AG04450 (cell line): ENCODE measurements around the gene GPR158. TPM values are rescaled to one million over a fixed set of nuclear protein-coding genes. Genes with fewer than 3 reads are reported as not detected.
"Not testable (repeated sequence)": the region's sequence is repeated elsewhere in the genome, so short reads cannot be mapped to it uniquely, and the experiment has no call there.

ENCODE experiments used
- CTCF ChIA-PET: fragments of 300-600, 350-600 bp; formaldehyde crosslinking; extraction: SDS; loops from one replicate; lab custom pipeline; 2022; ENCODE audit warnings: antibody characterized with exemption, inconsistent platforms; lab: Charles Lee
- POLR2A ChIA-PET: fragments of 350-600 bp; formaldehyde crosslinking; extraction: SDS; loops from one replicate; lab custom pipeline; 2021; ENCODE audit warnings: antibody characterized with exemption, inconsistent platforms; lab: Yijun Ruan, JAX
- DNase-seq: peaks from one replicate; pipeline ENCODE4 v3.0.0-alpha.2; 2011; ENCODE audit warnings: low read depth, low spot score
- H3K27ac ChIP-seq: one replicate; pipeline ENCODE4 v1.5.1; 2012; ENCODE audit warnings: low read depth, low read length, control low read depth
- H3K27me3 ChIP-seq: one replicate; pipeline ENCODE4 v1.6.0; 2012; ENCODE audit warnings: low read length; ENCODE audit not compliant: control insufficient read depth, insufficient read depth
- H3K4me3 ChIP-seq: 2 replicates; pipeline ENCODE4 v1.5.1; 2011; ENCODE audit warnings: mild to moderate bottlenecking, low read depth, low read length, control low read depth
- H3K9me3 ChIP-seq: 2 replicates; pipeline ENCODE4 v1.5.1; 2012; ENCODE audit warnings: low read length; ENCODE audit not compliant: control insufficient read depth, insufficient read depth
- polyA plus RNA-seq: library from polyadenylated mRNA; depleted of rRNA; stranded (reverse); fragments of >200 nt; gene quantifications from 2 replicates; pipeline ENCODE4 v1.2.3, GENCODE V29; 2011
- TF ChIP-seq, protein P1 (sequence below): IDR thresholded peaks from 2 replicates; pipeline ENCODE4 v1.5.1; 2011; ENCODE audit warnings: low read depth, low read length, control low read depth, inconsistent platforms

The GPR158 gene
- polyA plus RNA-seq, 1 experiment, result not detected

- Histone ChIP-seq H3K9me3 (no peaks in the 10 kb centered on the region), H3K27ac (no peak overlapping the region), H3K4me3 (no peak overlapping the region), H3K27me3 (no peaks in the 10 kb centered on the region)
- ChIA-PET POLR2A (no interaction called here), CTCF (no interaction called here)
- TF ChIP-seq, protein P1, sequence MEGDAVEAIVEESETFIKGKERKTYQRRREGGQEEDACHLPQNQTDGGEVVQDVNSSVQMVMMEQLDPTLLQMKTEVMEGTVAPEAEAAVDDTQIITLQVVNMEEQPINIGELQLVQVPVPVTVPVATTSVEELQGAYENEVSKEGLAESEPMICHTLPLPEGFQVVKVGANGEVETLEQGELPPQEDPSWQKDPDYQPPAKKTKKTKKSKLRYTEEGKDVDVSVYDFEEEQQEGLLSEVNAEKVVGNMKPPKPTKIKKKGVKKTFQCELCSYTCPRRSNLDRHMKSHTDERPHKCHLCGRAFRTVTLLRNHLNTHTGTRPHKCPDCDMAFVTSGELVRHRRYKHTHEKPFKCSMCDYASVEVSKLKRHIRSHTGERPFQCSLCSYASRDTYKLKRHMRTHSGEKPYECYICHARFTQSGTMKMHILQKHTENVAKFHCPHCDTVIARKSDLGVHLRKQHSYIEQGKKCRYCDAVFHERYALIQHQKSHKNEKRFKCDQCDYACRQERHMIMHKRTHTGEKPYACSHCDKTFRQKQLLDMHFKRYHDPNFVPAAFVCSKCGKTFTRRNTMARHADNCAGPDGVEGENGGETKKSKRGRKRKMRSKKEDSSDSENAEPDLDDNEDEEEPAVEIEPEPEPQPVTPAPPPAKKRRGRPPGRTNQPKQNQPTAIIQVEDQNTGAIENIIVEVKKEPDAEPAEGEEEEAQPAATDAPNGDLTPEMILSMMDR, result no peak
- no peak for DNase-seq
These were observed 32.5 kb upstream of the GPR158 start for GRCh38 chr10:25142116-25142864.

DNA sequence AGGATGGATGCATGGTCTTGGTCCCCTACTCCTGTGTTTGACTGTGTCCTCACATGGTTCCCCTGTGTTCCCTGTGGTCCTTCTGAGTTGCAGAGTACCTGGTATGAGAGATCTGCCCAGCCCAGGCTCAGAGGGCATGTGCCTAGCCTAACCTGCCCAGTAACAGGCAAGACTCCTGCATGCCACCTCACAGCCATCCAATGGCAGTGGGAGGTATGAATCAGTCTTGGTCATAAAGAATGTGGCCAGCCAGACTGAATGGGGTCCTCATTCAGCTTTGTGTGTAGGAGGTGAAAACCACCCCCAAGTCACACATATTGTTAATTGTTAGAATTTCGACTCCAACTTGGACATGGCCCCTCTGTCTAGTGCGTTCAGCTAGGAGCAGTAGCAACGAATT, 17.2 kb upstream of the GPR158 start:
- Histone ChIP-seq H3K27me3 (no peaks in the 10 kb centered on the region), H3K9me3 (no peaks in the 10 kb centered on the region), H3K27ac (no peak overlapping the region), H3K4me3 (no peak overlapping the region)
- ChIA-PET POLR2A (no interaction called here), CTCF (interaction anchor here (0.7 kb wide), 1 partner anchor 61 kb away, joined by 7 read pairs; no protein-coding TSS in a partner anchor)
- no peak for DNase-seq
- TF ChIP-seq, protein P1, result no peak

- POLR2A ChIA-PET, result no interaction called here
- TF ChIP-seq, protein P1, result no peak
- no peak for DNase-seq
- H3K27me3 ChIP-seq, result no peaks in the 10 kb centered on the region
- H3K27ac ChIP-seq, result no peak overlapping the region
- H3K9me3 ChIP-seq, result no peaks in the 10 kb centered on the region
- CTCF ChIA-PET, result no interaction called here
- no peak overlapping the region for H3K4me3 ChIP-seq
These were observed 15.2 kb upstream of the GPR158 start for GRCh38 chr10:25159591-25159990.

DNA sequence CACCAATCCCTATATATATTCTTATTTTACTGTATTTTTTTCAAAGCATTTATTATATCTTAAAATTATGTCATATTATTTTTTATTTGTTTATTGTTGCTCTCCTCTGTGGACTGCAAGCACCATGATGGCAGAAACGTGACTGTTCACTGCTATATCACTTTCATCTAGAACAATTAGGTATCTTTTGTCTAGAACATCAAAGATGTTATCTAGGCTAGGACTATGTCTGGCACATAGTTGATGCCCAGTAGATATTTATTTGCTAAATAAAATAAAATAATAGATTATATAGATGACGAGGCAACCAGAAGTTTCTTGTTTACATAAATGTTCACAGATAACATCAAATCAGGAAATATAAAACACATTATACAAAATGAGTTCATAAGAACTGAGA, 12.4 kb upstream of the GPR158 start:
- no peak overlapping the region for H3K4me3 ChIP-seq
- TF ChIP-seq, protein P1, result no peak
- POLR2A ChIA-PET, result no interaction called here
- no peaks in the 10 kb centered on the region for H3K27me3 ChIP-seq
- no peak overlapping the region for H3K27ac ChIP-seq
- CTCF ChIA-PET, result no interaction called here
- no peaks in the 10 kb centered on the region for H3K9me3 ChIP-seq
- DNase-seq, result no peak

- H3K27me3 ChIP-seq, H3K27ac ChIP-seq, POLR2A ChIA-PET, H3K9me3 ChIP-seq, H3K4me3 ChIP-seq, DNase-seq, CTCF ChIA-PET: not testable (repeated sequence)
These were observed 11.3 kb upstream of the GPR158 start for GRCh38 chr10:25163464-25163863.
